Measurements from ENCODE around the gene BMP6. TPM values are rescaled to one million over a fixed set of nuclear protein-coding genes. Genes with fewer than 3 reads are reported as not detected.

The BMP6 gene
- total and polyA plus RNA-seq, 10 of the 15 experiments (the other 5 are each of a cell fraction or from before 2014, with no cell fraction given): 0.02 to 0.15 (median 0.05) TPM; not detected in 5

- no peaks in the 10 kb centered on the region for H3K36me3 ChIP-seq (ENCODE audit: control insufficient read depth in 2 of 2, insufficient read depth in 2 of 2, low read length in 1 of 2)
- RAD21 ChIA-PET (ENCODE audit: unreplicated experiment): no interaction called here
- H3K79me2 ChIP-seq (ENCODE audit: control insufficient read depth, insufficient read depth, low read length): no peaks in the 10 kb centered on the region
- no peak overlapping the region for H3K4me2 ChIP-seq (ENCODE audit: control insufficient read depth, insufficient read depth)
- H3K9ac ChIP-seq (ENCODE audit: control insufficient read depth, insufficient read depth, low read length): no peak overlapping the region
- no peak overlapping the region for H2AFZ ChIP-seq (ENCODE audit: control insufficient read depth, low read depth, low read length)
- SMC1A ChIA-PET (ENCODE audit: uncharacterized antibody, unreplicated experiment): no interaction called here
- H3K4me3 ChIP-seq: no peak overlapping the region
- POLR2A ChIA-PET: no interaction called here
- no peaks in the 10 kb centered on the region for H4K20me1 ChIP-seq (ENCODE audit: control insufficient read depth, insufficient read depth)
- H3K27me3 ChIP-seq (replicated peaks in 1 of 2; ENCODE audit: control insufficient read depth in 2 of 2, insufficient read depth in 2 of 2, low read length in 1 of 2): peaks cover 0 to 4% of the 10 kb centered on the region in 2 experiments; a peak in 3 of 4 replicates
- DNase-seq (ENCODE audit: low read depth, low spot score): no peak
- intact Hi-C loops (cut with micrococcal nuclease; ENCODE audit: unreplicated experiment): no loop called here
- TF ChIP-seq MAX (IDR thresholded peaks at IDR 0.05; ENCODE audit: low read depth, low read length): no peak
- TF ChIP-seq, protein P1, sequence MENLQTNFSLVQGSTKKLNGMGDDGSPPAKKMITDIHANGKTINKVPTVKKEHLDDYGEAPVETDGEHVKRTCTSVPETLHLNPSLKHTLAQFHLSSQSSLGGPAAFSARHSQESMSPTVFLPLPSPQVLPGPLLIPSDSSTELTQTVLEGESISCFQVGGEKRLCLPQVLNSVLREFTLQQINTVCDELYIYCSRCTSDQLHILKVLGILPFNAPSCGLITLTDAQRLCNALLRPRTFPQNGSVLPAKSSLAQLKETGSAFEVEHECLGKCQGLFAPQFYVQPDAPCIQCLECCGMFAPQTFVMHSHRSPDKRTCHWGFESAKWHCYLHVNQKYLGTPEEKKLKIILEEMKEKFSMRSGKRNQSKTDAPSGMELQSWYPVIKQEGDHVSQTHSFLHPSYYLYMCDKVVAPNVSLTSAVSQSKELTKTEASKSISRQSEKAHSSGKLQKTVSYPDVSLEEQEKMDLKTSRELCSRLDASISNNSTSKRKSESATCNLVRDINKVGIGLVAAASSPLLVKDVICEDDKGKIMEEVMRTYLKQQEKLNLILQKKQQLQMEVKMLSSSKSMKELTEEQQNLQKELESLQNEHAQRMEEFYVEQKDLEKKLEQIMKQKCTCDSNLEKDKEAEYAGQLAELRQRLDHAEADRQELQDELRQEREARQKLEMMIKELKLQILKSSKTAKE (IDR thresholded peaks at IDR 0.05; ENCODE audit: low read depth, poor library complexity, severe bottlenecking): no peak
- TF ChIP-seq BCL11A (IDR thresholded peaks at IDR 0.05; ENCODE audit: low read depth, low read length): no peak
- no peak for TF ChIP-seq ZNF384 (IDR thresholded peaks at IDR 0.05; ENCODE audit: borderline replicate concordance, low read depth, low read length)
- TF ChIP-seq CHD2 (IDR thresholded peaks at IDR 0.05; ENCODE audit: borderline replicate concordance, low read depth, low read length): no peak
- no peak for TF ChIP-seq HDGF (IDR thresholded peaks at IDR 0.05)
- H3K9me3 ChIP-seq (replicated peaks; ENCODE audit: control insufficient read depth, insufficient read depth, low read length): no peaks in the 10 kb centered on the region; the same call in 2 of the 3 replicates
- ATAC-seq: no peak
- no peaks in the 10 kb centered on the region for H3K4me1 ChIP-seq (ENCODE audit: control insufficient read depth, insufficient read depth, low read length)
- no peak overlapping the region for H3K27ac ChIP-seq (ENCODE audit: control insufficient read depth, insufficient read depth)
- no TSS peak for BruUV-seq (replicated peaks)
- FAIRE-seq: no peak
- in situ Hi-C loops (cut with MboI): no loop called here
- WGBS (ENCODE audit: insufficient coverage, insufficient replicate concordance, low lambda C conversion rate, missing lambda C conversion rate): 3% methylated on average over 4 of the region's 4 CpGs
- CTCF ChIA-PET: no interaction called here
Measured at GRCh38 chr6:7706269-7706668, 19.6 kb upstream of the BMP6 start.
